Measurements from ENCODE around the gene NAA38.
"Not testable (repeated sequence)": the region's sequence is repeated elsewhere in the genome, so short reads cannot be mapped to it uniquely, and the experiment has no call there.

The NAA38 gene

DNA sequence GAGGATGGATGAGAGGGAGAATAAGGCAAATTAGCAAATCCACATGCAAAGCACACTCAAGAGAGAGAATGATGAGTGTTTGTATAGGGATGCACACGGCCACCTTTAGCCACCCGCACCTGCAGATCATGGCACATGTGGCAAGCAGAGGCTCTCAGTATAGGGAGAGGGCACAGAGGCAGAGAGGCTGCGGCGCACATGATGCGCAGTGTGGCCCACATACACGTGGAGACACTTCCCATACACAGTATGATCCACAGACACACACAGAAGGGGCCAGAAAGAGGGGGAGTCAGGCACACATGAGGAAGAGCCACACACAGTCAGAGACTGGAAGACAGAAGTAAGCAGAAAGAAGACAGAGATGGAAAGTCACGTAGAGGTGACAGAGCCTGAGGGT, 24.7 kb upstream of the NAA38 start:
- DNase-seq (ENCODE audit: low read depth, low spot score), result no peak

DNA sequence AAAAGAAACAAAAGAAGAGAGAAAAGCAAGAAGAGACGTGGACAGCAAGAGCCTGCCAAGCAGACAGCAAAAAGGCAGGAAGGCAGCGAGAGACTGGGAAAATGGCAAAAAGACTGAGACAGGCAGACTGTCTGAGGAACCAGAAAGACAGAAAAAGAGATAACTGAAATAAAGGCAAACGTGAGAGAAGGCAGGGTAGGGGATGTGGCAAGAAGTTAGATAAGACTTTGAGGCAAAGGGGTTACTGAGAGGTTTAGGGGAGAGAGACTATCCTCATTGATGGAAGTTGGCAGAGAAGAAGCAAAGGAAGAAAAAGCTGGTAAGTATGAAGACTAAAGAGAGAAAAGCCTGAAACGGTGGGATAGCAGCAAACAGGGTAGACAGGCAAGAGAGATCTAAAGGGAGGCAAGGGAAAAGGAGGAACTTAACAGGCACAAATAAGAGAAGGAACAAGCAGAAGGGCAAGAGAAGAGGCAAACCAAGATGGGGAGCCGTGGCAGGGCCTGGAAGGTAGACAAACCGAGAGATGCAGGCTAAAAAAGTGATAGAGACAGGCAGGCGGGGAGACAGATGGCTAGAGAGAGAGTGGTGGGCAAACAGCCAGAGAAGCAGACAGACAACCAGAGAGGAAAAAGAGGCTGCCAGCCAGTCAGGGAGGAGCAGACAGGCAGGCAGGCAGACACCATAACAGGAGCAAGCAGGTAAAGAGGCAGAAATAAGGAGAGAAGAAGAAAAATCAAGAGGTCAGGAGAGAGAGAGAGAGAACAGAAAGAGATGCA, 24.1 kb upstream of the NAA38 start:
- no peak for DNase-seq (ENCODE audit: low read depth, low spot score)

DNA sequence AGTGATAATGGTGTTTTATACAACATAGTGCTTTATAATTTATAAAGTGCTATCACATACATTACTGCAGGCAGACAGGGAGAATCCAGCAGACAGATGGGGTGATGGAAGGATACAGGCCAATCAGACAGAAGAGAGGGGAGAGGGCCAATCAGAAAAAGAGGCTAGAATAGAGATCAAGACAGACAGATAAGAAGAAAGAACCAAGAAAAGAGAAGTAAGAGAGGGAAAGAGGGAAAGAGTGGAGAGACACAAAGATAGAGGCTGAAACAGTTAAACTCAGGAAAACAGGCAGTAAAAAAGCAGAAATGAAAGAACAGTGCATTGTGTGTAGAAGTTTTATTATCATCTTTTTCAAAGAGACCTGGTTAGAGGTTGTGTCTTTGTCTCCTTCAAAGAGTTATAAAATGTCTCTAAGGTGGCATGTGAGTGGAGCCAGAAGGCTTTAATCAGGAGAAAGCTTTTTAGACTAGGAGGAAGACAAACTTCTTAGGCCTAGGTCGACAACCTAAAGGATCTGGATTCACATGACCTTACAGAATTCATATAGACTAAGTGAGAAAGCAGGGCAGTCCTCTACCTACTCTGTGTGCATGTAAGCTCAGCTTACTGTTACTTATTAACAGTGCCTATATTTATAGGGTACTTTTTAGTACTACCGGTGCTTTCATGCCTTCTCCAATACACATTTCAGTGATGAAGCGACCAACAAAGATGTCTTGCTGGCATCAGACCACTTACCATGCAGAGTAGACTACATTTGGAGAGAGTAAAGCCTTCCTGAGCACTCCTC, 22.9 kb upstream of the NAA38 start:
- no peak for DNase-seq (ENCODE audit: low read depth, low spot score)

DNA sequence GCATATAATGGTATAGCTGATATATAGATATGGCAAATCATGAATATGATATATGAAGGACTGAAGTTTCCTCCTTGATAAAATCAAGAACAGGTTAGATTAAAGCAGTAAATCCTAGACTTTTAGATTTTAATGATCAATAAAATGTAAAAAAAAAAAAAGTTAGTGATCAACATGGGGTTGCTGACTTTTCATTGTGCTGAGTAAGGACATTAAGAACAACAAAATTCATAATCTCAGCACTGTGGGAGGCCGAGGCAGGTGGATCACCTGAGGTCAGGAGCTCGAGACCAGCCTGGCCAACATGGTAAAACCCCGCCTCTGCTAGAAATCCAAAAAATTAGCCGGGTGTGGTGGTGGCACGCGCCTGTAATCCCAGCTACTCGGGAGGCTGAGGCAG, 20.9 kb upstream of the NAA38 start:
- DNase-seq (ENCODE audit: low read depth, low spot score), result no peak

DNA sequence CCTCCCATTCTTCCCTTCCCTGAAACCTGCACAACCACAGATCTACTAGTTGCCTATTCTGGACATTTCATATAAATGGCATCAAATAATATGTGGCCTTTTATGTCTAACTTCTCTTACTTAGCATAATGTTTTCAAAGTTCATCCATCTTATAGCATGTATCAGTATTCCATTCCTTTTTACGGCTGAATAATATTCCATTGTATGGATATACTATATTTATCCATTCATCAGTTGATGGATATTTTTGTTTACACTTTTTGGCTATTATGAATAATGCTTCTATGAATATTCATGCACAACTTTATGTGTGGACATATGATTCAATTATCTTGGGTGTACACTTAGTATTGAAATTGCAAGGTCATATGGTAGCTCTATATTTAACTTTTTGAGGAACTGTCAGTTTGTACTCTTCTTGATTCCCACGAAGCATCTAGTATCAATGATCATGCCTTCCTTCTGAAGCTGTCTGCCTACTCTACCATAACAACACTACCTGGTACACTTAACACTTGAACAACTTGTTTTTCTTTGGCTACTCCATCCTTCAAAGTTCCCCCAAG, 18.5 kb upstream of the NAA38 start:
- no peak for DNase-seq (ENCODE audit: low read depth, low spot score)

DNA sequence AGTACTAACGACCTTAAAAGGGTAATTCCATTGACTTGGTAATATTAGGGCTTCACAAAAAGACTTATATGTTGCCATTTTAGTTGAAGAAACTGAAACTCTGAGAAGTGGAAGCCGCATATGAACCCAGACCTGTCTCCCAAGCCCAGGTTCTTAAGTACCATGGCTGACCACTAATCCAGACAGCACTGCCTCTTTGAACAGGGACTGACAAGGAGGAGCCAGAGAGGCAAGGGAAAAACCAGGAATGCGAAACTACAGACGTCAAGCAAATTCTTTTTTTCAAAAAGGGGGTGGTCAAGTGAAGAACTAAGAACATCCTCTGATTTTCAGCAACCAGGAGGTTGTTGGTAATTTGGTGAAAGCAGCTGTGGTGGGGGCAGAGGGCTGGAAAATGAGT, 15.7 kb upstream of the NAA38 start:
- no peak for DNase-seq (ENCODE audit: low read depth, low spot score)

DNA sequence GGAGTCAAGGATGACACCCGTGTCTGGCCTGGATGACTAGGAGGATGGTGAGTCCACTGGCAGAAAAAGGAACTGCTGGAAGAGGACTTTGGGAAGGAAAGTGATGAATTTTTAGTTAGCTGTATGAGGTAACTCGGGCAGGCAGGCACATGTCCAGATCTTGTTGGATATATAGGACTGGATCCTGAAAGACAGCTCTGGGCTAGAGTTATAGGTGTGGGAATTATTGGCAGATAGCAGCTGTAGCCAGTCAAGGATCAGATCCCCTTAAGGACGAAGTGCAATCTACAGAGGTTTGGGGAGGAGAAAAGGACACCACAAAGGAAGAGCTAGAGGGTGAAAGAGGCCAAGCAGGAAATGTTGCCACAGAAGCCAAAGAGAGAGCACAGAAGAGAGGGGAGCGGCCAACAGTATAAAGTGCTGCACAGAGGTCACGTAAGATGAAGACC, 10.5 kb upstream of the NAA38 start:
- DNase-seq (ENCODE audit: low read depth, low spot score), result no peak

DNA sequence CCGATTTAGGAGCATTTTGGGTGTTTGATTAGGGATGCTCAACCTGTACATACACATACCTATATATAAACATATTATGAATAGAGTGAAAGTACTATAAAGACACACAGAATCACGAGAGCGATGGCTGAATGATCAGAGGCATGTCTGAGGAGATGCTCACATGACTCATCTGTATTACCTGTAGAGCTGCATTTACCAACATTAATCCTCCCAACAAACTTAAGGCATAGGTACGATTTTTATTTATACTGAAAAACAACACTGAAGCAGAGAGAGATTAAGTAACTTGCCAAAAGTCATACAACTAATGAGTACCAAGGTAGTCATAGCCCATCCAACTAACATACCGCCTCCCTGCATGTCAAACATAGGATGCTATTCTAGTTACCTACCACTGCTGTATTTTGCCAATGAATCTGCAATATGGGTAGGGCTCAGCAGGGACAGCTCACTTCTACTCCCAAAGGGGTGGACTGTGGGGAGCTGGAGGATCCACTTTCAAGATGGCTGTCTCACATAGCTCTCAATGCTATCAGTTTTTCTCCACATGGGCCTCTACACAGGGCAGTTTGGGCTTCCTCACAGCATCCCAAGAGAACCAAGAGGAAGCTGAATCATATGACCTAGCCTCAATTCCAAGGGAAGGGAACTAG, 7.8 kb upstream of the NAA38 start:
- no peak for DNase-seq (ENCODE audit: low read depth, low spot score)

DNA sequence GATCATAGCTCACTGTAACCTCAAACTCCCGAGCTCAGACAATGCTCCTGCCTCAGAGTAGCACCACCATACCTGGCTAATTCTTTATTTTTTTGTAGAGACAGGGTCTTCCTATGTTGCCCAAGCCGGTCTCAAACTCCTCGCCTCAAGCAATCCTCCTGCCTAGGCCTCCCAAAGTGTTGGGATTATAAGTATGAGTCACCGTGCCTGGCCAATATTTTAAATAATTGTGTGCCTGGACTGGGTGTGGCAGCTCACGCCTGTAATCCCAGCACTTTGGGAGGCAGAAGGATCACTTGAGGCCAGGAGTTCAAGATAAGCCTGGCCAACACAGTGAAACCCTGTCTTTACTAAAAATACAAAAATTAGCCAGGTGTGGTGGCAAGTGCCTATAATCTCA, 7.0 kb upstream of the NAA38 start:
- DNase-seq (ENCODE audit: low read depth, low spot score), result not testable (repeated sequence)

DNA sequence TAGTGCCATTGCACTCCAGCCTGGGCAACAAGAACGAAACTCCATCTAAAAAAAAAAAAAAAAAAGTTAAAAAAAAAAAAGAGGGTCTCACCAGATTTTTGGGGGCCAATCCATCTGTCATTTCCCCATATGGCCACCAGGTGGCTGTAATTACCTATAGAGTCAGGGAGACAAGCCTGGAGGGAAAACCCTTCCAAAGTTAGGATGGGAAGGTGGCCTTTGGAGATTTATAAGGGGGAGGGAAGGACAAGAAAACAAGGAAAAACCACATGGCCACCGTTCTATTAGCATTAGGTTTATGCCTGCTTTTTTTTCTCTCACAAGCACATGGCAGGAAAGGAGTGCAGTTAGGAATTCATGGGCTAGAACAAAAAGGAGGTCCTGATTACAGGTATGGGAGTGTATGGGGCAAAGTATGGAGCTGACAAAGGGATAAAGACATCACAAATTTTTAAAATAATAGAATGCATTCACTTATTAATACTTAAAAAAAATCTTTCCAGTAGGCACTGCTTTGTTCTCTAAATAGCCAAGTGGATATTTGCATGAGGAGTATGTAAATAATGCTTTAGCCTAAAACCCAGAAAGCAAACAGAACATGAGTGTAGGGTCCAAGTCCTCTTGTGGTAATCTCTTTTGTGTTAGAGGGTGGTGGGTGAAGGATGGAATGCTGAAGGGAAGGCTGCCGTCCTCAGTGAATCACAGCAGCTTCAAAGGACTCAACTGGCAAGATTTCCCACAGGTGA, 5.5 kb upstream of the NAA38 start:
- DNase-seq (ENCODE audit: low read depth, low spot score), result peak; percentile 64

DNA sequence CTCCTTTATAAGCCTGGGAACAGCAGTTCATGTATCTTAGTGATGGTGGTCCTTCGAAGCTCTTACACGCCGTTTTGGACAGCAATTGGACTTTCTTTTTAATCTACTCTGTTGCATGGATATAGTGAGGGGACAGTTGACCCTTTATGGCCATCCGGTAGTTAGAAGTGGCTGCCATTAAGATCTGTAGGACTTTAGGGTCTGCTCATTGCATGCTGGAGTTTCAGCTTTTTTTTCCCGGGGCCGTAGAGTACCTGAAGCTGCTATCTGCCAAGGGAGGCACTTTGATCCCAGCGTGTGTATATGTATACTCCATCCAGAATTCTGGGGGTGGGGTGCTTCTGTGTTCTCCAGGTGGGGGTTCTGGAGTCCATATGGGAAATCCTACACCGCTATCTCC, 1.7 kb upstream of the NAA38 start:
- DNase-seq (ENCODE audit: low read depth, low spot score), result no peak

DNA sequence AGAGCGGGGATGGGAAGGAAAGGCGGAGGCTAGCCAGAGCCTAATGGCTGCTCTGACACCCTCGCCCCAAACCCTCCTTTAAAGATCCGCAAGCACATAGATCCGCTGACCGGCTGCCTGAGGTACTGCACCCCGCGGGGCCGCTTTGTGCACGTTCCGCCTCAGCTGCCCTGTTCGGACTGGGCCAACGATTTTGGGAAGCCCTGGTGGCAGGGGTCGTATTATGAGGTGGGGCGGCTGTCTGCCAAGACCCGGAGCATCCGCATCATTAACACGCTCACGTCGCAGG, 1.1 kb upstream of the NAA38 start:
- peak; percentile 79 for DNase-seq (ENCODE audit: low read depth, low spot score)

DNA sequence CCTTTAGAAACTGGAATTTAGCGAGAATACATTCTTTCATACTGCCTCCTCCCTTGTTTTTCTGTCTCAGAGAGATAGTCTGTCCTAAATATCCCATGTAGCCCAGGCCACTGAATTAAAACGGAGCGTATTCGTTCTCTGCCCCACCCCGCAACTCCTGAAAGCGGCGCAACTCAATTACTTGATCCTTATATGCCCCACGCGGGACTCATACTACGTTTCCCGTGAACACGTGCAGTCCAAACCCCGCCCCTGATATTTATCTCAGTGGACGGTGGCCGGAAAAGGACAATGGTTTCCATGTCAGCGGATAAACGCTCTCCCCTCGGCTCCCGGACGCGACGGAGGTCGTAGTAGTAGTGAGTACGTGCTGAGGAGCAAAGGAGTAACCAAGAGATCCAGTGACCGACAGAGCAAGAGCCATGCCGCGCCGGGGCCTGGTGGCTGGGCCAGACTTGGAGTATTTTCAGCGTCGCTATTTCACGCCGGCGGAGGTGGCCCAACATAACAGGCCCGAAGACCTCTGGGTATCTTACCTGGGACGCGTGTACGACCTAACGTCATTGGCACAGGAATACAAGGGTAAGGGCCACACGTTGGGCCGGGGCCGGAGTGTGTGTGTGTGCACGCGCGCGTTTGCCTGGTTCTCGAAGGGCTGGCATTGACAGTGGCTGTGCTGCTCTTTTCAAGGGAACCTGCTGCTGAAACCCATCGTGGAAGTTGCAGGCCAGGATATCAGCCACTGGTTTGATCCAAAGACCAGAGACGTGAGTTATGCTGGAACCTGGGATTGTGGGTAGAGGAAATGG, 558 bp upstream of the NAA38 start, which contains the start of gene CYB5D1:
Gene CYB5D1, plus strand, starts transcription at position 291 of the 809 bp plus-strand sequence. Its CDS starts 132 bp downstream, at position 423.
- peak; percentile 95 for DNase-seq (ENCODE audit: low read depth, low spot score)

DNA sequence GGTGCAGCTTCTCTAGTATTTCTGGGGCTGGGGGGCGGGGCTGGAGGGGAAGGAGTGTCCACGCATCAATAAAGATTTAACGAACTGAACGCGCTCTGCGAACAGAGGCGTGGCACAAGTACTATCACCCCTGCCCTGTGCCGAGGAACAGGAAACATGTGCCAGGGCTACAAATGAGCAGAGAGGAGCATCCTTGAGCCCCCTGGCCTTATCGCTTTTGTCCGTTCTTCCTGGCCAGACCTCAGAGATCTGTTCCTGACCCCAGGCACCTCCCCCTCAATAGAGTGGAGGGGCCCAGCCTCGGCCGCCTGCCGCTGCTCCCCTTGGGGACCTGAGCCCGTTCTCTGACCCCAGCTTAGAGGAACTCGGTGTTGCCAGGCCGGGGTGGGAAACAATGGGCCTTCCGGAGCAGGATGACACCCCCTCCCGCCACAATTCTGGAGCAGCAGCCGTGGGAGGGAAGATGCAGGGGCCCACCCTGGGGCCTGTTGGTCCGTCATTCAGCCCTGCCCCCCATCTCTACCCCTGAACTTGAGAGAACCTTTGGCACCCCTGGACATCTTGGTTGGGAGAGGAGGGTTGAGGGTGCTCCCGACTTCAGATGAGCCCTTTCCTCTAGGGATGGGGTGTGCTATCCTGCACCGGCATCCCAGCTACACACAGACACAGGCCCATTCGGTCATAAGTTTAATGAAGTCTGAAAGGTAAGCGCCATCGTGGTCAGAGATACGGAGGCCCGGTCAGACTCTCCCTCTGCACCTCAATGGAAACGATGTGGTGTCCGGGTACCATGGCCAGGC, 1.1 kb downstream of the NAA38 start:
- no peak for DNase-seq (ENCODE audit: low read depth, low spot score)

DNA sequence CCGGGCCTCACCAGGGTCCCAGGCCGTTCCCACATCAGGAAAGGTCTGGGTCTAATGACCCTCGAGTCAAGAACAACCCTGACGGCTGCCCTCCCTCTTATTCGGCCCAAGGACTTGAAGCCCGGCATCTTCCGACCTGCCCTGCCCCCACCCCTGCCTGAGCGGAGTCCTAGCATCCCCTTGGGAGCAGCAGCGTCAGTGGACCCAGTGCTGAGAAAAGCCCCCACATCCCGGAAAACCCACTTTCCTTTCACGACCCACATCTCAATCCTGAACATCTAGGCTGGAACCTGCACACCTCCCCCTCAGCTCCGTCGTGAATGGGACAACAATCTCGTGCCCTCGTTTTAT, 1.7 kb downstream of the NAA38 start:
- no peak for DNase-seq (ENCODE audit: low read depth, low spot score)

DNA sequence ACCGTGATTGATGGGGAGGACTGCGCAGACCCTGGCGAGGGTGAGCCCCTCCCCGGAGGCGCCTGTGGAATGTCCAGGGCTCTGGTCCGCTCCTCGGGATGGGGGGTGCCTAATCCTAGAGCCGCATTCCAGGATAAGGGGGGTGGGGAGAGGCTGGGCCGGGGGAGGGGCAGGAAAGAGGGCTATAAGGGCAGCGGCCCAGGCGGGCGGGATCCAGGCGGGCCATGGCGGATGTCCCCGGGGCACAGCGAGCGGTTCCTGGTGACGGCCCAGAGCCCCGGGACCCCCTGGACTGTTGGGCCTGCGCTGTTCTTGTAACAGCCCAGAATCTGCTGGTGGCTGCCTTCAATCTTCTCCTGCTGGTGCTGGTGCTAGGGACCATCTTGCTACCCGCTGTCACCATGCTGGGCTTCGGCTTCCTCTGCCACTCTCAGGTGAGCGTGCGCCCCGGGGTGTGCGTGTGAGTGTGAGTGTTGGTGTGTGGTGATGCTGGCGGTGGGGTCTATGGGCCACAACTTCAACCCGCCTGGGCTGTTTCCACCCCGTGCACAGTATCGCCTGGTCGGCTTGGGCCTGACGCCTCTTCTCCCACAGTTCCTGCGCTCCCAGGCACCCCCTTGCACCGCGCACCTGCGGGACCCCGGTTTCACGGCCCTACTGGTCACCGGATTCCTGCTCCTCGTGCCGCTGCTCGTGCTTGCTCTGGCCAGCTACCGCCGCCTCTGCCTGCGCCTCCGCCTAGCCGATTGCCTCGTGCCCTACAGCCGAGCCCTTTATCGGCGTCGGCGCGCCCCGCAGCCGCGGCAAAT, 2.3 kb downstream of the NAA38 start, which contains the start of gene TMEM88:
Gene TMEM88, plus strand, starts transcription at position 216 of the 809 bp plus-strand sequence. Its CDS starts 9 bp downstream, at position 225.
- no peak for DNase-seq (ENCODE audit: low read depth, low spot score)

DNA sequence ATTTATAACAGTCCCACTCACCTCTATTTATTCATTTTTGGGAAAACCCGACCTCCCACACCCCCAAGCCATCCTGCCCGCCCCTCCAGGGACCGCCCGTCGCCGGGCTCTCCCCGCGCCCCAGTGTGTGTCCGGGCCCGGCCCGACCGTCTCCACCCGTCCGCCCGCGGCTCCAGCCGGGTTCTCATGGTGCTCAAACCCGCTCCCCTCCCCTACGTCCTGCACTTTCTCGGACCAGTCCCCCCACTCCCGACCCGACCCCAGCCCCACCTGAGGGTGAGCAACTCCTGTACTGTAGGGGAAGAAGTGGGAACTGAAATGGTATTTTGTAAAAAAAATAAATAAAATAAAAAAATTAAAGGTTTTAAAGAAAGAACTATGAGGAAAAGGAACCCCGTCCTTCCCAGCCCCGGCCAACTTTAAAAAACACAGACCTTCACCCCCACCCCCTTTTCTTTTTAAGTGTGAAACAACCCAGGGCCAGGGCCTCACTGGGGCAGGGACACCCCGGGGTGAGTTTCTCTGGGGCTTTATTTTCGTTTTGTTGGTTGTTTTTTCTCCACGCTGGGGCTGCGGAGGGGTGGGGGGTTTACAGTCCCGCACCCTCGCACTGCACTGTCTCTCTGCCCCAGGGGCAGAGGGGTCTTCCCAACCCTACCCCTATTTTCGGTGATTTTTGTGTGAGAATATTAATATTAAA, 3.1 kb downstream of the NAA38 start:
- DNase-seq (ENCODE audit: low read depth, low spot score), result no peak

DNA sequence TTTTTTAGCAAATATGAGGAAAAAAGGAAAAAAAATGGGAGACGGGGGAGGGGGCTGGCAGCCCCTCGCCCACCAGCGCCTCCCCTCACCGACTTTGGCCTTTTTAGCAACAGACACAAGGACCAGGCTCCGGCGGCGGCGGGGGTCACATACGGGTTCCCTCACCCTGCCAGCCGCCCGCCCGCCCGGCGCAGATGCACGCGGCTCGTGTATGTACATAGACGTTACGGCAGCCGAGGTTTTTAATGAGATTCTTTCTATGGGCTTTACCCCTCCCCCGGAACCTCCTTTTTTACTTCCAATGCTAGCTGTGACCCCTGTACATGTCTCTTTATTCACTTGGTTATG, 3.7 kb downstream of the NAA38 start:
- DNase-seq (ENCODE audit: low read depth, low spot score), result no peak
